ENCODE data around the gene JOSD1. TPM values are rescaled to one million over a fixed set of nuclear protein-coding genes. Genes with fewer than 3 reads are reported as not detected.

Gene JOSD1
- total and polyA plus RNA-seq, 2 experiments from 2014 or later: 18.6 to 104 TPM

DNA sequence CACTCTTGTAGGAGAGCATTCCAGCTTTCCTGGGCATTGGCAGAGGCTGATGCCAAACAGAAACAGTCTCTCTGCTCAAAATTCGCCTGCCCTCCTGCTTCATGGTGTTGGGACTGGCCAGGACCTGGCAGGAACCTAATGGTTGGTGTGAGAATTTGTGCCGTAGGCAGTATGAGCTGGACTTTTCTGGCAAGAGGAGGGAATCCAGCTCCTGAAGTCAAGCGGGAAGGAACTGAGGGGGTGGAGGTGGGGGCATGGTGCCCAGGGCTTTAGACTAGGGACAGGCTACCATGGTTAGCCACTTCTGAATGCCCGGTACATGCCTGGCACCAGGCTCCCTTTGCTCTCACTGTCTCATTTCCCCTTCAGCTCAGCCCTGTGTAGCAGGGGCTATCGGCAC, 25.9 kb downstream of the JOSD1 start:
- no peaks in the 10 kb centered on the region for H3K36me3 ChIP-seq (replicated peaks; ENCODE audit: insufficient read depth, low read depth)
- WGBS (ENCODE audit: low lambda C conversion rate, missing lambda C conversion rate): 98% methylated on average over 5 of the region's 5 CpGs
- H4K20me1 ChIP-seq (ENCODE audit: insufficient read depth, poor library complexity, severe bottlenecking): no peaks in the 10 kb centered on the region
- no peak overlapping the region for H2AFZ ChIP-seq
- no peaks in the 10 kb centered on the region for H3K27me3 ChIP-seq
- H3K9me3 ChIP-seq (ENCODE audit: low read depth): no peaks in the 10 kb centered on the region
- TF ChIP-seq EZH2 (IDR thresholded peaks at IDR 0.05; ENCODE audit: borderline replicate concordance) (no peak), EZH2phosphoT487 (IDR thresholded peaks at IDR 0.05; ENCODE audit: low read depth, severe bottlenecking, unreplicated experiment) (no peak)
- TF ChIP-seq, protein P1, sequence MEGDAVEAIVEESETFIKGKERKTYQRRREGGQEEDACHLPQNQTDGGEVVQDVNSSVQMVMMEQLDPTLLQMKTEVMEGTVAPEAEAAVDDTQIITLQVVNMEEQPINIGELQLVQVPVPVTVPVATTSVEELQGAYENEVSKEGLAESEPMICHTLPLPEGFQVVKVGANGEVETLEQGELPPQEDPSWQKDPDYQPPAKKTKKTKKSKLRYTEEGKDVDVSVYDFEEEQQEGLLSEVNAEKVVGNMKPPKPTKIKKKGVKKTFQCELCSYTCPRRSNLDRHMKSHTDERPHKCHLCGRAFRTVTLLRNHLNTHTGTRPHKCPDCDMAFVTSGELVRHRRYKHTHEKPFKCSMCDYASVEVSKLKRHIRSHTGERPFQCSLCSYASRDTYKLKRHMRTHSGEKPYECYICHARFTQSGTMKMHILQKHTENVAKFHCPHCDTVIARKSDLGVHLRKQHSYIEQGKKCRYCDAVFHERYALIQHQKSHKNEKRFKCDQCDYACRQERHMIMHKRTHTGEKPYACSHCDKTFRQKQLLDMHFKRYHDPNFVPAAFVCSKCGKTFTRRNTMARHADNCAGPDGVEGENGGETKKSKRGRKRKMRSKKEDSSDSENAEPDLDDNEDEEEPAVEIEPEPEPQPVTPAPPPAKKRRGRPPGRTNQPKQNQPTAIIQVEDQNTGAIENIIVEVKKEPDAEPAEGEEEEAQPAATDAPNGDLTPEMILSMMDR (IDR thresholded peaks at IDR 0.05; ENCODE audit: poor library complexity): no peak
- H3K9me2 ChIP-seq (replicated peaks; ENCODE audit: insufficient read depth): no peaks in the 10 kb centered on the region
- H3K27ac ChIP-seq: no peak overlapping the region
- no peak overlapping the region for H3K4me3 ChIP-seq
- H3K4me1 ChIP-seq (ENCODE audit: insufficient read depth): no peaks in the 10 kb centered on the region
- DNase-seq (ENCODE audit: low spot score): no peak
- no peaks in the 10 kb centered on the region for H3K79me2 ChIP-seq
- no peak overlapping the region for H3K4me2 ChIP-seq

DNA sequence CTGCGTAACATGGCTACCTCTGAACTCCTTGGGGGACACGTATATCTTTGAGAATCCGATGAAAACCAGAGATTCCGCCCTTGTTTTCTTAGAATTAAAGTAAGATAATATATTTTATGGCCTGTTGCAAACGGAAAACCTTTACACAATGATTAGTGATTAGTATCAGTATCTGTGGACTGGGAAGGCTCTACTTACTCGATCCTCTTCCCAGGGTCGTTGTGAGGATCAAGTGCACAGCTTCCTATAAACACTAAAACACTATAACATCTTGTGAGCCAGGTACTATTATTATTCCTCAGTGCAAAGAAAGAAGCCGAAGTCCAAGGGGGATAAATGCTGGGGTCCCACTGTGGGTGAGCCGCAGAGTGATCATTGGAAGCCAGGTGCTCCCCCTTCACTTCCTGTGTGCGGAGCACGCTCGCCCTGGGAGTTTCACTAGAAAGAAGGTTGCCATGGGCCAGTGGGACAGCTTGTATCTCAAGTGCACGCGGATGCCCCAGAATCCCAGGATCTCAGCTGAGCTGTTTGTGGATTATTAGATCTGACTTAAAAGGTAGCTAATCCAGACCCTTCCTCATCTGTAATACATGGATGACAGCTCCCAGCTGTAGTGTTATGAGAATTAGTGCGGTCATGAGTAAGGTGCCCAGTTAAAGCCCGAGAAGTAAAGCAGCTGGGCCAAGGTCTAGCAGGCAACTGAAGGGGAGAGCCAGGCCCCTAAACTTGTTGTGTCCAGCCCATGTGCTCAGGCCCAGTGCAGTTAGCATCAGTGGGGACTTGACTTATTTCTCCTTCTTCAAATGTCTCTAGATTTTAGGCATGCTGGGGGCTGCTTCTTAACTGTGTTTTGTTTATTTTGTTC, 43.5 kb downstream of the JOSD1 start:
- peak; percentile 52 for DNase-seq (ENCODE audit: low spot score)
- TF ChIP-seq, protein P1 (IDR thresholded peaks at IDR 0.05; ENCODE audit: poor library complexity): no peak
- TF ChIP-seq EZH2phosphoT487 (IDR thresholded peaks at IDR 0.05; ENCODE audit: low read depth, severe bottlenecking, unreplicated experiment) (no peak), EZH2 (IDR thresholded peaks at IDR 0.05; ENCODE audit: borderline replicate concordance) (no peak)
- H3K9me3 ChIP-seq (ENCODE audit: low read depth): no peaks in the 10 kb centered on the region
- peaks cover 8% of the 10 kb centered on the region for H3K4me1 ChIP-seq (ENCODE audit: insufficient read depth)
- WGBS (ENCODE audit: low lambda C conversion rate, missing lambda C conversion rate): 8% methylated on average over 16 of the region's 16 CpGs
- H3K79me2 ChIP-seq: peaks cover 65% of the 10 kb centered on the region
- no peaks in the 10 kb centered on the region for H3K36me3 ChIP-seq (replicated peaks; ENCODE audit: insufficient read depth, low read depth)
- H3K27me3 ChIP-seq: no peaks in the 10 kb centered on the region
- peak overlapping the region; percentile 80 for H2AFZ ChIP-seq
- peak overlapping the region; percentile 93 for H3K4me2 ChIP-seq
- peak overlapping the region; percentile 82 for H3K4me3 ChIP-seq
- H3K9me2 ChIP-seq (replicated peaks; ENCODE audit: insufficient read depth): no peaks in the 10 kb centered on the region
- peak overlapping the region; percentile 97 for H3K27ac ChIP-seq
- H4K20me1 ChIP-seq (ENCODE audit: insufficient read depth, poor library complexity, severe bottlenecking): no peaks in the 10 kb centered on the region

DNA sequence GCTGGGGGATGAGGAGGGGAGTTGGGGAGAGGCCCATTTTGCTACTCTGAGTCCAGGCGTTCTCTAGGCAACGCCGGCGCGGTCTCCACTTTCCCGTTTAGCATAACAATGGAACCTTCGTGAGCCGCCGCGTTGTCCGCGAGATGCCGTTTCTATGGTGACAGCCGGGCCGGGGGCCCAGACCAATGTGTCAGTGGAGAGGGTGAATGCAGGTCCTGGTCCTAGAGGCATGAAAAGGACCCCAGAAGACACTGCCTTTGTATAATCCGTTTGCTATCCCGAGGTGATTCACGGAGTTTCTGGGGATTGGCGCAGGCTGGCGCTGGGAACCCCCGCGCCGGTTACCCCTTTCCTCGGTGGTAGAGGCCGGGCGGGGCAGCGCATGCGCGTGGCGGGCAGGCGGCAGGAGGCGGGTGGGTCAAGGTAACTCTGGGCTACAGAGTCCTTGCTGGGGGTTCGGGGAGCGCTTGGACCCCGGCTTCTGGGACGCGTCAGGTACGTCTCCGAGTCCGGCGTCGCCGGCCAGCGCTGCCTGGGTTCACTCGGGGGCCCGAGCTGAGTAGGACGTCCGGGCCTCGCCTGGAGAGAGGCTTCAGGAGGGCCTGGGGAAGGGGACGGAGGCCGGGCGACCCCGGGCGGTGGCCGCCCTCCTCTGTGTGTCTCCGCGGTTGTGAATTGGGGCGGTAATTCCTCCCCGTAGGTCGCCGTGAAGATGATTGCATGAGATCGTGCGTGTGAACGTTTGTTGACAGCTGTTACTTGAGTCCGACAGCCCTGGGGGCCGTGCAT, 44.3 kb downstream of the JOSD1 start, which contains the start of the genes CBY1 and FAM227A:
CBY1 (plus strand) TSS at position 383 of the 789 bp plus-strand sequence. CDS start 11,417 bp downstream, outside the sequence.
FAM227A (minus strand) TSS at position 137 of the 789 bp plus-strand sequence. CDS start 6,224 bp downstream, outside the sequence.
- H3K4me1 ChIP-seq (ENCODE audit: insufficient read depth): peaks cover 8% of the 10 kb centered on the region
- H3K4me3 ChIP-seq: peak within 1 kb of the TSS; percentile 82
- no peaks in the 10 kb centered on the region for H3K9me2 ChIP-seq (replicated peaks; ENCODE audit: insufficient read depth)
- no peaks in the 10 kb centered on the region for H4K20me1 ChIP-seq (ENCODE audit: insufficient read depth, poor library complexity, severe bottlenecking)
- H3K79me2 ChIP-seq: peaks cover 59% of the 10 kb centered on the region
- peak within 1 kb of the TSS; percentile 80 for H2AFZ ChIP-seq
- under 1% methylated on average over 62 of the region's 66 CpGs for WGBS (ENCODE audit: low lambda C conversion rate, missing lambda C conversion rate)
- DNase-seq (ENCODE audit: low spot score): peak; percentile 93
- H3K27ac ChIP-seq: peak within 1 kb of the TSS; percentile 97
- peak within 1 kb of the TSS; percentile 93 for H3K4me2 ChIP-seq
- H3K9me3 ChIP-seq (ENCODE audit: low read depth): no peaks in the 10 kb centered on the region
- H3K36me3 ChIP-seq (replicated peaks; ENCODE audit: insufficient read depth, low read depth): no peaks in the 10 kb centered on the region
- H3K27me3 ChIP-seq: no peaks in the 10 kb centered on the region
- TF ChIP-seq EZH2 (IDR thresholded peaks at IDR 0.05; ENCODE audit: borderline replicate concordance) (no peak), EZH2phosphoT487 (IDR thresholded peaks at IDR 0.05; ENCODE audit: low read depth, severe bottlenecking, unreplicated experiment) (no peak)
- TF ChIP-seq, protein P1 (IDR thresholded peaks at IDR 0.05; ENCODE audit: poor library complexity): no peak
